Airway epithelial cell (primary cell): Measurements from ENCODE around the gene TMEM138. TPM values are rescaled to one million over a fixed set of nuclear protein-coding genes. Genes with fewer than 3 reads are reported as not detected.

Experiments
- total RNA-seq: library from RNA; depleted of rRNA; stranded (reverse); fragments of >200 nt; gene quantifications from 2 replicates; pipeline ENCODE4 v1.2.3, GENCODE V29; 2015

Gene TMEM138
- total RNA-seq, result 24.7 and 29.1 TPM in 2 replicates

DNA sequence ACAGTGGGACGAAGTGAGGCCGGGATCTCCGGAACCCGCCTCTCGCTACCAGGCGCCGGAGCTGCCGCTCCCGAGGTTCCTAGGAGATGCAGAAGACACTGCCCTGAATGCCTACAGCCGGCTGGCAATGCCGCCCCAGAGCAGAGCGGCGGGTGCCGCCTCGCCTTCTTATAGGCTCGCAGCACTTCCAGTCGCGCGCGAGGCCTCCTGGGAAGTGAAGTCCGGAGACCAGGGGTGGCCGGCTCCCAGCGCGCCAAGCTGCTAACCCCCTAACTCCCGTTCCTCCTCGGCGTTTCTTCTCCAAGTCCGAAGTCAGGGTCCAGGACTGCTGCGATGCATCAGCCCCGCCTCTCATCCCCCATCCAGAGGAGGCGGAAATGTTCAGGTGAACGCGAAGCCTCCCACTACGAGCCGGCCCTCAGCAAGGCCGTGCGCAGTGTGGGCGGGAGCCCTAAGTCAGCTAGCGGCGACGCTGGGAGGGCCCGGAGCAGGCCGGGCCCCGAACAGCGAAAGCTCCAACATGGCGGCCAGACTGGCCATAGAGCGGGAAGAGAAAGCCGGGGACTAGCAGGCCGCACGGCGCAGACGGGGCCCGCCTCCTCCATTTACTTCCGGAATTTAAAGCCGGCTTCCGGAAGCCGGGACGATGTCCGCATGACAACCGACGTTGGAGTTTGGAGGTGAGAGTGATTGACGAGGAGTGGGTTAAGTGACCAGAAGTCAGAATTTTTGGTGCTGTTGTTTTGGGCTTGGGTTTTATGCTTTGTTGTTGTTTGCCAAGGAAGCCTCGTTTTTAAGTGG, at the start of gene TMEM138, which contains the start of gene CYB561A3:
TSS of gene TMEM138 (plus strand) at position 634 of the 801 bp plus-strand sequence. CDS start 2,017 bp downstream, outside the sequence.
TSS of gene CYB561A3 (minus strand) at position 142 of the 801 bp plus-strand sequence. CDS start 5,169 bp downstream, outside the sequence.

DNA sequence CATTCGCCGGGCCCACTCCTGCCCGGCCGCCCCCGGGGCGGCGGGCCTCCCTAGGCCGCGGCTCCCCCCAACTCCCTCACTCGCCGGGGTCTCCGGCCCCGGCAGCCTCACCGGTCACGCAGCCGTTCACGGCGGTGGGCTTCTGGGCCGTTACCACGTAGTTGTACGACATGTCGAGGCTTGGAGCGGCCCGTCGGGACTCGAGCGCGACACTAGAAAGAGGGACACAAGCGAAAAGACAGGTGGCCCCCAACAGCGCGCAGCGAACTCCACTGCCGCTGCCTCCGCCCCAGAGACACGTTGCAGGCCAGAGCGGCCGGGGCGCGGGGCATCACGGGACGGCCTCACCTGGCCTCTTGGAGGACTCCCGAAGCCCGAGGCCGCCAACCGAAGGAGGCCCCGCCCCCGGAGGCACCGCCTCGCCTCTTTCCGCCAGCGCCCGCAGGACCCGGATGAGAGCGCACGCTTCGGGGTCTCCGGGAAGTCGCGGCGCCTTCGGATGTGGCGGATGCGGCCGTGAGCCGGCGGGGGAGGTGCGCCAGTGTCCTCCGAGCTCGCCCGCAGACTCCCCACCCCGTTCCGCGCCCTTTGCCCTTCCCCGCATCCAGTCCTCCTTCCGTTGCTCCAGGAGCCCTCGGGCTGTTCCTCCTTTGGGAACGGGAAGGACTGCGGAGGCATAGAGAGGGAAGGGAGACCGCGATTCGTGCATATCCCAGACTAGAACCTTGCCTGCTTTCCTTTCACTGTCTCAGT, 29.2 kb upstream of the TMEM138 start, which contains the start of the genes DDB1 and TKFC:
TSS of gene DDB1 (minus strand) at position 309 of the 753 bp plus-strand sequence. CDS start at position 172, 137 bp downstream.
TSS of gene TKFC (plus strand) at position 432 of the 753 bp plus-strand sequence. CDS start 1,501 bp downstream, outside the sequence.

Other genes with a start within 250 kb of the TMEM138 start
- gene VPS37C, start 200.9 kb upstream of the TMEM138 start, total RNA-seq, result 7.3 and 19.1 TPM in 2 replicates
- not detected in 2 replicates for gene PGA3, start 158.9 kb upstream of the TMEM138 start, total RNA-seq
- gene PGA4, start 140.0 kb upstream of the TMEM138 start, total RNA-seq, result not detected in 2 replicates
- gene PGA5, start 121.2 kb upstream of the TMEM138 start, total RNA-seq, result not detected in 2 replicates
- 0.21 TPM in 1 of 2 replicates, not detected in the other for gene VWCE, start 67.1 kb upstream of the TMEM138 start, total RNA-seq
- 145 and 181 TPM in 2 replicates for gene DDB1, start 29.3 kb upstream of the TMEM138 start, total RNA-seq
- 35.8 and 36.3 TPM in 2 replicates for gene TKFC, start 29.1 kb upstream of the TMEM138 start, total RNA-seq
- gene CYB561A3, start 492 bp upstream of the TMEM138 start, total RNA-seq, result 50.0 and 62.9 TPM in 2 replicates
- 8.1 and 8.6 TPM in 2 replicates for gene TMEM216, start 30.2 kb downstream of the TMEM138 start, total RNA-seq
- 27.7 and 34.7 TPM in 2 replicates for gene CPSF7, start 67.6 kb downstream of the TMEM138 start, total RNA-seq
- gene SDHAF2, start 67.8 kb downstream of the TMEM138 start, total RNA-seq, result 29.8 and 45.3 TPM in 2 replicates
- 0.14 TPM in 1 of 2 replicates, not detected in the other for gene LRRC10B, start 146.4 kb downstream of the TMEM138 start, total RNA-seq
- 2.2 and 5.8 TPM in 2 replicates for gene SYT7, start 218.7 kb downstream of the TMEM138 start, total RNA-seq